Measurements from ENCODE around the gene ADGRG4.

The ADGRG4 gene

DNA sequence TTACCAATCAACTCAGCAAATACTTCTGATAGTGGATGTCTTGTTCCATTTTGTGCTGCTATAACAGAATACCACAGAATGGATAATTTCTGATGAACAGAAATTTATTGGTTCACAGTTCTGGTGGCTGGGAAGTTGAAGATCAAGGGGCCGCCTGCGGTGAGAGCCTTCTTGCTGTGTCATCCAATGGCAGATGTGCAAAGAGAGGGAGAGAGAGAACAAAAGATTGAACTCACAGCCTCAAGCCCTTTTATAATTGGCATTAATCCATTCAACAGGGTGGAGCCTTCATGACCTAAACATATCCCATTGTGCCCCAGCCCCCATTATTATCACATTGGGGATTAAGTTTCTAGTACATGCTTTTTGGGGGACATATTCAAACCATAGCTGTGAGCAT lies 86.1 kb downstream of the ADGRG4 start:
- TF ChIP-seq CTCF (conservative IDR thresholded peaks at IDR 0.05) = no peak
- no peak overlapping the region for H3K27ac ChIP-seq

DNA sequence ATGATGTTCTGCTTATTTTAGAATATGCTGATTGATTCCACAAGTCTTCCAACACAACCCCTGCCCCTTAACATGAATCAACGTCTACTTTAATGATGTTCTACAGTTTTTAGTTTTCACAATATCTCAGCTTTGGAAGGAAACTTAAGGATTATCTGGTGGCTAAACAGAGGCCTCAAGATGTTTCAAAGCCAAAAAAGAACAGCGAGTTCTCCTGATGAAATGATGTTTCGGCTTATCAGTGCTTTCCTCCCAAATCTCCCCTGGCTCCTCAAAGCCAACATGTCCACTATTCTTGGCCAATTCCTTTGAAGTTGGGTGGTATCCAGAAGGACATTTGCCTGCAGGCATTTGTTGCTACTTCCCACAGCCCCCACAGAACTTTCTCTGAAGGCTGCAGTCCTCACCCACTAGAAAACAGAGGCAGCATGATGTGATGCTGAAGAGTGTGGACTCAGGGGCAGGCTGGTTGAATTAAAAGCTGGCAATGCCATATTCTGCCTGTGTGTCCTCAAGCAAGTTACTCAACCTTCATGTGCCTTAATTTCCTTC lies 87.3 kb downstream of the ADGRG4 start:
- TF ChIP-seq CTCF (conservative IDR thresholded peaks at IDR 0.05) = no peak
- no peak overlapping the region for H3K27ac ChIP-seq

GRCh38 chrX:136390921-136391320 lies 90.2 kb downstream of the ADGRG4 start:
- no peak overlapping the region for H3K27ac ChIP-seq
- TF ChIP-seq CTCF (conservative IDR thresholded peaks at IDR 0.05) = no peak

DNA sequence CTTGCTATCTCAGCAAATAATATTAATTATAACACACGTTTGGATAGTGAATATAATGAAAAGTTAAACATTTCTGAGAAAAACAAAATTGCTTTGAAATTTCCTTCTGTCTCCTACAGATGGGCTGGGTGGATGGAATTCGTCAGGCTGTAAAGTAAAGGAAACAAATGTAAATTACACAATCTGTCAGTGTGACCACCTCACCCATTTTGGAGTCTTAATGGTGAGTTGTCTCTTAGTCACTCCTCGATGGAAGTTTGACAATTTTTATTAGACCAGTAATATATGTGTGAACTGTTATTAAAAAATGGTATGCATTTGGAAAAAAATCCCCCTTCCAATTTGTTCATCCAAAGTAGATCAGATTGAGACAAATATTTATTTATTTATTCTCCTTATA lies 94.5 kb downstream of the ADGRG4 start:
- H3K27ac ChIP-seq = no peak overlapping the region
- no peak for TF ChIP-seq CTCF (conservative IDR thresholded peaks at IDR 0.05)

GRCh38 chrX:136397001-136397400 lies 96.2 kb downstream of the ADGRG4 start:
- H3K27ac ChIP-seq = no peak overlapping the region
- TF ChIP-seq CTCF (conservative IDR thresholded peaks at IDR 0.05) = peak; percentile 38

GRCh38 chrX:136405126-136405525 lies 104.4 kb downstream of the ADGRG4 start:
- no peak for TF ChIP-seq CTCF (conservative IDR thresholded peaks at IDR 0.05)
- H3K27ac ChIP-seq = no peak overlapping the region

DNA sequence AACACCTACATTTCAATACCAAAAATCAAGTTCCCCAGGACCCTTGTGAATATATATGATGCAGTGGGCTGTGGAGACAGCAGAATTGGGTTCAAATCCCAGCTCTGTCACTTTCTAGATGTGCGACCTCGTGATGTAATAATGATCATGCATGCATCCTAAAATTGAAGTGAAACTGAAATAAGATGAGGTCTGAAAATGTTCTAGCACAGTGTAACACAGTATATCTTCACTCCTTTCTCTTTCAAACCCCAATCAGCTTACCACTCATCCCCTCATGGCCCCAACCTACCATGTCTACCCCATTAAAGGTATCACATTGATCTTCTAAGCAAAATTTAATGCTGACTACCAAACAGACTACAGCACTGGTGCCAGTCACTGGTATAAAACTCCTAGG lies 117.0 kb downstream of the ADGRG4 start:
- no peak overlapping the region for H3K27ac ChIP-seq
- TF ChIP-seq CTCF (conservative IDR thresholded peaks at IDR 0.05) = no peak
